HFFc6 (cell line): ENCODE measurements around the gene AGXT. TPM values are rescaled to one million over a fixed set of nuclear protein-coding genes. Genes with fewer than 3 reads are reported as not detected.

ENCODE experiments used
- DNase-seq: peaks from one replicate; pipeline ENCODE4 v3.0.0-alpha.2; 2018
- H3K27ac Mint-ChIP-seq: 2 replicates; pipeline ENCODE4 v1.8.0; 2020; ENCODE audit warnings: mild to moderate bottlenecking, mixed read lengths
- H3K27me3 Mint-ChIP-seq: 2 replicates; pipeline ENCODE4 v1.8.0; 2021; ENCODE audit warnings: mild to moderate bottlenecking, moderate library complexity, mixed read lengths; ENCODE audit not compliant: insufficient read depth
- H3K36me3 Mint-ChIP-seq: 2 replicates; pipeline ENCODE4 v1.8.0; 2021; ENCODE audit warnings: low read depth, mixed read lengths
- H3K4me1 Mint-ChIP-seq: 2 replicates; pipeline ENCODE4 v1.8.0; 2020; ENCODE audit warnings: low read depth, mixed read lengths
- H3K4me3 Mint-ChIP-seq: 2 replicates; pipeline ENCODE4 v1.8.0; 2020; ENCODE audit warnings: mild to moderate bottlenecking, moderate library complexity, mixed read lengths
- H3K9me3 Mint-ChIP-seq: 2 replicates; pipeline ENCODE4 v1.8.0; 2020; ENCODE audit warnings: mild to moderate bottlenecking, mixed read lengths
- CTCF ChIP-seq: fragments of 200-600 bp; sonication (generic); IDR thresholded peaks from 2 replicates; pipeline ENCODE4 v1.5.0; 2021; ENCODE audit warnings: antibody characterized with exemption, mild to moderate bottlenecking
- total RNA-seq, 6 experiments: library from RNA; stranded (reverse); fragmentation: NEBNext Ultra II Directional; extraction: Animal tissue kit (Norgen Biotek cat#: 25700); gene quantifications; 2 replicates in 1 of 6; 3 replicates in 5 of 6; pipeline ENCODE4 v1.2.3, GENCODE V29; 2021

AGXT gene
- total RNA-seq, 6 experiments from 2014 or later = not detected

DNA sequence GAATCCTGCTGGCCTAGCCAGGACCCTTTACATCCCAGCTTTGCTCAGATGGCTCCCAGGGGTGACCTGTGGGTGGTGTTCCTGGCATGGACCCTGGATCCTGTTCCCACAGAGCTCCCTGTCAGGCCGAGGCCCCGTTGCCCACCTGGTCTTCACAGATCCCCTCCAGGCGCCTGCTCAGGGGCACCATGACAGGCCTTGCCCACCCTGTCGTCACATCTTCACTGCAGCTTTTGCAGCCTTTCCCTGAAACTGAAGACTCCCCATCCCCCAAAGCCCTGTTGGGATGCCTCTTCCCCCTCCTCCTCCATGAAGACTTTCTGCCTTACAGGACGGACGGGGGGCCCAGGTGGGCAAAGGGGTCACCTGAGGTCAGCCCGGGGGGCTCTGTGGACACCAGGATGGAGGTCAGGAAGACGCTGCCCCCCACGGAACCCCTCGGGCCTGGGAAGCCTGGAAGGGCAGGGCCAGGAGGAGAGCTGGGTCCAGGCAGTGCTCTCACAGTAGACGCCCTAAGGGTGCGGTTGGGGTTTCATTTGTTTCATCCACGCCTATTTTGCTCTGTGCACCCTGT is 35.6 kb upstream of the AGXT start:
- no peak for TF ChIP-seq CTCF
- H3K36me3 Mint-ChIP-seq = no peaks in the 10 kb centered on the region
- H3K4me1 Mint-ChIP-seq = no peaks in the 10 kb centered on the region
- no peak overlapping the region for H3K4me3 Mint-ChIP-seq
- H3K27ac Mint-ChIP-seq = no peak overlapping the region
- peaks cover 22% of the 10 kb centered on the region for H3K27me3 Mint-ChIP-seq
- no peak for DNase-seq
- H3K9me3 Mint-ChIP-seq = no peaks in the 10 kb centered on the region

- Mint-ChIP-seq H3K4me1 (no peaks in the 10 kb centered on the region), H3K27ac (no peak overlapping the region), H3K4me3 (no peak overlapping the region), H3K27me3 (peaks cover 19% of the 10 kb centered on the region), H3K9me3 (no peaks in the 10 kb centered on the region), H3K36me3 (no peaks in the 10 kb centered on the region)
- no peak for TF ChIP-seq CTCF
- no peak for DNase-seq
Observed at GRCh38 chr2:240833724-240834285, 34.8 kb upstream of the AGXT start.

- Mint-ChIP-seq H3K4me1 (no peaks in the 10 kb centered on the region), H3K27me3 (peaks cover 20% of the 10 kb centered on the region), H3K9me3 (no peaks in the 10 kb centered on the region), H3K27ac (no peak overlapping the region), H3K4me3 (no peak overlapping the region), H3K36me3 (no peaks in the 10 kb centered on the region)
- no peak for TF ChIP-seq CTCF
- DNase-seq = no peak
Observed at GRCh38 chr2:240834377-240834975, 34.1 kb upstream of the AGXT start.

GRCh38 chr2:240835528-240835927 is 33.1 kb upstream of the AGXT start:
- no peak for TF ChIP-seq CTCF
- Mint-ChIP-seq H3K4me3 (no peak overlapping the region), H3K9me3 (no peaks in the 10 kb centered on the region), H3K4me1 (no peaks in the 10 kb centered on the region), H3K27me3 (peaks cover 14% of the 10 kb centered on the region), H3K27ac (no peak overlapping the region), H3K36me3 (no peaks in the 10 kb centered on the region)
- DNase-seq = no peak

DNA sequence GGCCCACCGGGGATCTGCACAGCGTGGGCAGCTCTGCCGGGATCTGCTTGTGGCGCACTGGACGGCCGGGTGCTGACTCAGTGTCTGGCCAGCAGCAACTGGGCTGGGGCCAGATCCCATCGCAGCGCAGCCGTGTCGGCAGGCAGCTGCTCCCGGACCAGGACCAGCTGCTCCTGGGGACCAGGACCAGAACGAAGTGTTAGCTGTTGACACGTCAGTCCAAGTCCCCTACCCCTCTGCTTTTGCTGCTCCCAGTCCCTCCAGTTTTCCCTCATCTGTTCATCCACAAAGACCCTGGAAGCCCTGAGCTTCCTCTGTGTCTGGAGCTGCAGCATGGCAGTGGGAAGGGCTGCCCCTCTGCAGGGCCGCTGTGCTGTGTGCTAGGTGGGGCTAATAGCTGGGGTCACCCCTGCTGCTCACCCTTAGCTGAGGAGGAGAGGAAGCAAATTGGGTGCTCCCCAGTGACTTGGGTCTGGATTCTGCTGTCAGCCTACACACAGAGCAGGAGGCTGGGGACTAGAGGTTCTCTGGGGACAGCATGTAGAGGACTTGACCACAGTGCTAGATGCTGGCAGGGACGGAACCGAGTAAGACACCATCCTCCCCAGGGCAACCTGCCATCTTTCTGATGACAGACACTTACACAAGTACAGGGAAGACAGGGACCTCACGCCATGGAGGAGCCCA is 31.7 kb upstream of the AGXT start:
- no peak for TF ChIP-seq CTCF
- peaks cover 20% of the 10 kb centered on the region for H3K27me3 Mint-ChIP-seq

More for the DNA sequence above, 31.7 kb upstream of the AGXT start:
- peak; percentile 50 for DNase-seq
- no peak overlapping the region for H3K4me3 Mint-ChIP-seq
- no peaks in the 10 kb centered on the region for H3K4me1 Mint-ChIP-seq
- H3K36me3 Mint-ChIP-seq = no peaks in the 10 kb centered on the region
- H3K9me3 Mint-ChIP-seq = no peaks in the 10 kb centered on the region
- H3K27ac Mint-ChIP-seq = no peak overlapping the region
